GM12892 (cell line): Measurements from ENCODE around the gene RAB9B.

Experiments used
- POLR2A ChIP-seq: IDR thresholded peaks from 2 replicates; pipeline ENCODE4 v1.6.1; 2011; ENCODE audit warnings: low read depth, low read length, control low read depth
- POLR2AphosphoS5 ChIP-seq: IDR thresholded peaks from 2 replicates; pipeline ENCODE4 v1.6.1; 2011; ENCODE audit warnings: low read depth, low read length, control low read depth
- TAF1 ChIP-seq: IDR thresholded peaks from 2 replicates; pipeline ENCODE4 v1.6.1; 2011; ENCODE audit warnings: low read depth, mild to moderate bottlenecking, control low read depth, low read length, borderline replicate concordance

GRCh38 chrX:103828529-103828928 is 3.5 kb downstream of the RAB9B start:
- TF ChIP-seq TAF1 (no peak), POLR2AphosphoS5 (no peak), POLR2A (no peak)
